Measurements from ENCODE around the gene RAPGEF5.

DNA sequence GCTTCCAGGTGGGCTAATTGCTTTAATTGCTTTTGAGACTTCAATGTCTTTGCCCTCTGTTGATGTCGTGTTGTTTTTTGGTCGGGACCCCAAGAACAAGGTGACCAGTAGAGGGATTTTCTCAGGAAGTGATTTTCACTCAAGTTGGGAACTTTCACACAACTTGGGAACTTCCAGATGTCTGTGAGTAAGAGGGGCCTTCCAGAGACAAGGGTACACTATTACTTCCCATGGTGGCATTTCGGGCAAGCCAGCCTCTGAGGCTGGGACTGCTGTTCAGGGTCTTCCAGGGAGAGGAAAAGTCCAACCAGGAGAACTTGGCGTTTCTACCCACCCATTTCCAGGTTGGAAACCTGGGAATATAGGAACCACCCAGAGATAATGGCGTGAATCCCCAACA is 241.3 kb downstream of the RAPGEF5 start:
- no peak for TF ChIP-seq POLR2A (IDR thresholded peaks at IDR 0.05)
- TF ChIP-seq, protein P1, sequence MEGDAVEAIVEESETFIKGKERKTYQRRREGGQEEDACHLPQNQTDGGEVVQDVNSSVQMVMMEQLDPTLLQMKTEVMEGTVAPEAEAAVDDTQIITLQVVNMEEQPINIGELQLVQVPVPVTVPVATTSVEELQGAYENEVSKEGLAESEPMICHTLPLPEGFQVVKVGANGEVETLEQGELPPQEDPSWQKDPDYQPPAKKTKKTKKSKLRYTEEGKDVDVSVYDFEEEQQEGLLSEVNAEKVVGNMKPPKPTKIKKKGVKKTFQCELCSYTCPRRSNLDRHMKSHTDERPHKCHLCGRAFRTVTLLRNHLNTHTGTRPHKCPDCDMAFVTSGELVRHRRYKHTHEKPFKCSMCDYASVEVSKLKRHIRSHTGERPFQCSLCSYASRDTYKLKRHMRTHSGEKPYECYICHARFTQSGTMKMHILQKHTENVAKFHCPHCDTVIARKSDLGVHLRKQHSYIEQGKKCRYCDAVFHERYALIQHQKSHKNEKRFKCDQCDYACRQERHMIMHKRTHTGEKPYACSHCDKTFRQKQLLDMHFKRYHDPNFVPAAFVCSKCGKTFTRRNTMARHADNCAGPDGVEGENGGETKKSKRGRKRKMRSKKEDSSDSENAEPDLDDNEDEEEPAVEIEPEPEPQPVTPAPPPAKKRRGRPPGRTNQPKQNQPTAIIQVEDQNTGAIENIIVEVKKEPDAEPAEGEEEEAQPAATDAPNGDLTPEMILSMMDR (IDR thresholded peaks at IDR 0.05 in 4 of 5, conservative IDR thresholded peaks at IDR 0.05 in 1 of 5): no peak

All from gastrocnemius medialis (tissue), 4 donors.